ENCODE results near the gene DVL1. TPM values are rescaled to one million over a fixed set of nuclear protein-coding genes. Genes with fewer than 3 reads are reported as not detected.

DVL1 gene
- total and polyA plus RNA-seq, 9 of the 15 experiments (the other 6 are each of a cell fraction or from before 2014, with no cell fraction given), result 0.62 to 135 (median 24.3) TPM

- no TSS peak for BruUV-seq (replicated peaks)
- Histone ChIP-seq H3K36me3 (ENCODE audit: control insufficient read depth, insufficient read depth, low read length) (peaks cover 24% of the 10 kb centered on the region), H3K4me1 (replicated peaks in 1 of 2; ENCODE audit: control insufficient read depth in 2 of 2, insufficient read depth in 2 of 2, low read length in 2 of 2) (peaks cover 41 to 94% of the 10 kb centered on the region in 2 experiments), H3K27ac (ENCODE audit: extremely low read depth, low read depth, low read length) (peak overlapping the region; percentile 62), H3K4me2 (ENCODE audit: insufficient read depth, low read length) (peak overlapping the region; percentile 75), H3K79me2 (ENCODE audit: control insufficient read depth, insufficient read depth, low read length) (peaks cover 54% of the 10 kb centered on the region), H3K9ac (ENCODE audit: insufficient read depth in 1 of 2, low read depth in 2 of 2, low read length in 2 of 2) (peak overlapping the region; percentile 57 to 97), H2AFZ (ENCODE audit: low read depth, low read length) (0 out of 2 replicates have a peak overlapping the region, but pooled peaks have one; percentile 51), H3K9me1 (ENCODE audit: control insufficient read depth, insufficient read depth, low read length) (peaks cover 5% of the 10 kb centered on the region), H3K4me3 (peak overlapping the region; percentile 94), H4K20me1 (replicated peaks; ENCODE audit: control insufficient read depth, insufficient read depth, low read length) (peaks cover 24% of the 10 kb centered on the region; the same call in 1 of the 2 replicates), H3K27me3 (ENCODE audit: control insufficient read depth in 2 of 2, insufficient read depth in 2 of 2, low read length in 2 of 2) (no peaks in the 10 kb centered on the region), H3K9me3 (replicated peaks; ENCODE audit: control insufficient read depth, insufficient read depth, low read depth, low read length) (no peaks in the 10 kb centered on the region)
- 26% methylated on average over 11 of the region's 11 CpGs for WGBS (ENCODE audit: insufficient coverage, low coverage, missing lambda C conversion rate)
- peak in 2 of 4 experiments; percentile 58 to 80 for DNase-seq (ENCODE audit: extremely low read depth in 1 of 4, low spot score in 3 of 4)
- TF ChIP-seq, protein P1, sequence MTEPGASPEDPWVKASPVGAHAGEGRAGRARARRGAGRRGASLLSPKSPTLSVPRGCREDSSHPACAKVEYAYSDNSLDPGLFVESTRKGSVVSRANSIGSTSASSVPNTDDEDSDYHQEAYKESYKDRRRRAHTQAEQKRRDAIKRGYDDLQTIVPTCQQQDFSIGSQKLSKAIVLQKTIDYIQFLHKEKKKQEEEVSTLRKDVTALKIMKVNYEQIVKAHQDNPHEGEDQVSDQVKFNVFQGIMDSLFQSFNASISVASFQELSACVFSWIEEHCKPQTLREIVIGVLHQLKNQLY (CRISPR knock-in tag; conservative IDR thresholded peaks at IDR 0.05), result 0 out of 4 replicates have a peak, but pooled peaks of 1 of the 2 experiments have one; percentile 20
- 0 out of 2 replicates have a peak, but pooled peaks have one; percentile 26 for TF ChIP-seq CEBPG (CRISPR knock-in tag; IDR thresholded peaks at IDR 0.05)
- TF ChIP-seq CEBPG (tag; conservative IDR thresholded peaks at IDR 0.05 in 1 of 2, IDR thresholded peaks at IDR 0.05 in 1 of 2), result no peak
- TF ChIP-seq, protein P2, sequence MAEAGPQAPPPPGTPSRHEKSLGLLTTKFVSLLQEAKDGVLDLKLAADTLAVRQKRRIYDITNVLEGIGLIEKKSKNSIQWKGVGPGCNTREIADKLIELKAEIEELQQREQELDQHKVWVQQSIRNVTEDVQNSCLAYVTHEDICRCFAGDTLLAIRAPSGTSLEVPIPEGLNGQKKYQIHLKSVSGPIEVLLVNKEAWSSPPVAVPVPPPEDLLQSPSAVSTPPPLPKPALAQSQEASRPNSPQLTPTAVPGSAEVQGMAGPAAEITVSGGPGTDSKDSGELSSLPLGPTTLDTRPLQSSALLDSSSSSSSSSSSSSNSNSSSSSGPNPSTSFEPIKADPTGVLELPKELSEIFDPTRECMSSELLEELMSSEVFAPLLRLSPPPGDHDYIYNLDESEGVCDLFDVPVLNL (CRISPR knock-in tag; IDR thresholded peaks at IDR 0.05; ENCODE audit: low read depth), result 0 out of 2 replicates have a peak, but pooled peaks have one; percentile 12
- TF ChIP-seq BHLHE40 (IDR thresholded peaks at IDR 0.05; ENCODE audit: low read length), result 0 out of 2 replicates have a peak, but pooled peaks have one; percentile 4
- peak in 1 of 2 experiments; percentile 41; a peak in 1 of 4 replicates for TF ChIP-seq NRF1 (conservative IDR thresholded peaks at IDR 0.05 in 1 of 2, IDR thresholded peaks at IDR 0.05 in 1 of 2)
- 0 out of 2 replicates have a peak, but pooled peaks have one; percentile 18 for TF ChIP-seq NFIC (IDR thresholded peaks at IDR 0.05)
- TF ChIP-seq, protein P3, sequence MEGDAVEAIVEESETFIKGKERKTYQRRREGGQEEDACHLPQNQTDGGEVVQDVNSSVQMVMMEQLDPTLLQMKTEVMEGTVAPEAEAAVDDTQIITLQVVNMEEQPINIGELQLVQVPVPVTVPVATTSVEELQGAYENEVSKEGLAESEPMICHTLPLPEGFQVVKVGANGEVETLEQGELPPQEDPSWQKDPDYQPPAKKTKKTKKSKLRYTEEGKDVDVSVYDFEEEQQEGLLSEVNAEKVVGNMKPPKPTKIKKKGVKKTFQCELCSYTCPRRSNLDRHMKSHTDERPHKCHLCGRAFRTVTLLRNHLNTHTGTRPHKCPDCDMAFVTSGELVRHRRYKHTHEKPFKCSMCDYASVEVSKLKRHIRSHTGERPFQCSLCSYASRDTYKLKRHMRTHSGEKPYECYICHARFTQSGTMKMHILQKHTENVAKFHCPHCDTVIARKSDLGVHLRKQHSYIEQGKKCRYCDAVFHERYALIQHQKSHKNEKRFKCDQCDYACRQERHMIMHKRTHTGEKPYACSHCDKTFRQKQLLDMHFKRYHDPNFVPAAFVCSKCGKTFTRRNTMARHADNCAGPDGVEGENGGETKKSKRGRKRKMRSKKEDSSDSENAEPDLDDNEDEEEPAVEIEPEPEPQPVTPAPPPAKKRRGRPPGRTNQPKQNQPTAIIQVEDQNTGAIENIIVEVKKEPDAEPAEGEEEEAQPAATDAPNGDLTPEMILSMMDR (IDR thresholded peaks at IDR 0.05 in 2 of 3, conservative IDR thresholded peaks at IDR 0.05 in 1 of 3; ENCODE audit: insufficient read depth in 2 of 3, low read depth in 1 of 3, low read length in 3 of 3), result peak; percentile 45 to 62 (median 45)
- 0 out of 2 replicates have a peak, but pooled peaks have one; percentile 11 for TF ChIP-seq ZNF740 (CRISPR knock-in tag; IDR thresholded peaks at IDR 0.05)
- TF ChIP-seq ZNF740 (tag; IDR thresholded peaks at IDR 0.05), result no peak
- no peak for TF ChIP-seq RCOR1 (IDR thresholded peaks at IDR 0.05; ENCODE audit: borderline replicate concordance in 1 of 2, low read depth in 2 of 2, low read length in 2 of 2)
- no peak for TF ChIP-seq KLF1 (tag; IDR thresholded peaks at IDR 0.05)
- TF ChIP-seq ZNF165 (CRISPR knock-in tag; IDR thresholded peaks at IDR 0.05; ENCODE audit: borderline replicate concordance), result 0 out of 2 replicates have a peak, but pooled peaks have one; percentile 23
- peak; percentile 66 for TF ChIP-seq ZFP36 (IDR thresholded peaks at IDR 0.05; ENCODE audit: low read depth, low read length, partially characterized antibody)
- TF ChIP-seq NR3C1 (CRISPR knock-in tag; IDR thresholded peaks at IDR 0.05), result no peak
- peak in 1 of 2 experiments; percentile 32; a peak in 2 of 4 replicates for TF ChIP-seq RAD21 (CRISPR knock-in tag; conservative IDR thresholded peaks at IDR 0.05 in 1 of 2, IDR thresholded peaks at IDR 0.05 in 1 of 2)
- in situ Hi-C loops (cut with MboI) (no loop called here), intact Hi-C loops (cut with micrococcal nuclease) (loop anchor here (5.0 to 10.0 kb wide), 2 partner anchors 71 to 919 kb away; partner anchors contain the start of genes AURKAIP1 and SKI)
- peak; percentile 30 for ATAC-seq
- ChIA-PET POLR2A (interaction anchor here (0.5 to 0.6 kb wide), 2 partner anchors 9 to 80 kb away, joined by 3 read pairs; no protein-coding TSS in a partner anchor), CTCF (ENCODE audit: low intra/inter-chr PET ratio) (no interaction called here)
- FAIRE-seq, result peak; percentile 71
Observed at GRCh38 chr1:1306070-1306660, 43.1 kb downstream of the DVL1 start.
